ENCODE data around the gene PSAPL1.

Gene PSAPL1

DNA sequence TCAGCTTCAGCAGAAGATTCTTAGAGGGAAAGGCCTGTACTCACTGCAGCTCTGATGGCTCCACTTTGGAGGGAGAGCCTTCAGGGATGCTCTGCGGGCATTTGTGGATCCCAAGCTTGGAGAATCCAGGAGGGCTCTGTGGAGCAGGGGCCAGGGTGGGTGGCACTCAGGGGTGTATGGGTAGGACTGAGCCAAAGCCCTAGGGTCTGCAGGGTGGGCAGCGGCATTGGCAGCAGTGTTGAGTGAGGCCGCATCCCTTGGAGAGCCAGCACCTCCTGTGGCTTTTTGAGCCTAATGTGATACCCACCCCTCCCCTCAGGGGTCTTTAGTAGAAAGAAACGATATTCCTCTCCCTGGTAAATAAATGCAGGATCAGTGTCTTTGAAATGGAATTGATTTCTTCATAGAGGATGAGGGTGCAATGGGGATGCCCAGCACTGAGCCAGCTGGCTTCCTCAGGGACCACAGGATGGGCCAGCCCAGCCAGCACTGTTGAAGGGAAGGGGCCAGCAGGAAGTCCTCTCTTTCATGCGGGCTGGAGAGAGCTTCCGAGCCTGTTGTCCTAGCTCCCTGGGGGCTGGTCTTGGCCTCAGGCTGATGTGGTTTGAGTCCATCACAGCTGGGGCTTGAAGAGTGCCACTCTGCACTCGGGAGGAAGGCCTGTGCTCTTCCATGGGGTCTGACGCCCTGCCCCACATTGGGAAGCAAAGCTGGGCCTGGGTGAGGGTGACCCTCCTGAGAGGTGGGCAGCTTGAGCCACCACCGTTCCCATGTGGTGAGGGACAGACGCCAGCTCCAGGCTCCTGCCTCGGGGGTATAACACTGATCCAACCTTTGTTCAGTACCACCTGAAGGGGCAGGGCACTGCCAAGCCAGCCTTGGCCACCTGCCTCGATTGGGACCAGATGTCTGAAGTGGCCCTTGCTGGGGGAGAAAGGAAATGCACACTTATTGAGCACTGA is 49.5 kb downstream of the PSAPL1 start:
- no peak overlapping the region for H3K4me3 ChIP-seq (ENCODE audit: low read depth, low read length)
- TF ChIP-seq CTCF (IDR thresholded peaks at IDR 0.05; ENCODE audit: low read depth, low read length): no peak

GRCh38 chr4:7384003-7384928 is 50.5 kb downstream of the PSAPL1 start:
- H3K4me3 ChIP-seq (ENCODE audit: low read depth, low read length): no peak overlapping the region
- no peak for TF ChIP-seq CTCF (IDR thresholded peaks at IDR 0.05; ENCODE audit: low read depth, low read length)

- no peak for TF ChIP-seq CTCF (IDR thresholded peaks at IDR 0.05; ENCODE audit: low read depth, low read length)
- H3K4me3 ChIP-seq (ENCODE audit: low read depth, low read length): no peak overlapping the region
Observed at GRCh38 chr4:7383266-7383665, 51.5 kb downstream of the PSAPL1 start.

GRCh38 chr4:7382634-7383014 is 52.1 kb downstream of the PSAPL1 start:
- H3K4me3 ChIP-seq (ENCODE audit: low read depth, low read length): no peak overlapping the region
- no peak for TF ChIP-seq CTCF (IDR thresholded peaks at IDR 0.05; ENCODE audit: low read depth, low read length)

GRCh38 chr4:7381890-7382633 is 52.7 kb downstream of the PSAPL1 start:
- no peak overlapping the region for H3K4me3 ChIP-seq (ENCODE audit: low read depth, low read length)
- TF ChIP-seq CTCF (IDR thresholded peaks at IDR 0.05; ENCODE audit: low read depth, low read length): no peak

- no peak for TF ChIP-seq CTCF (IDR thresholded peaks at IDR 0.05; ENCODE audit: low read depth, low read length)
- no peak overlapping the region for H3K4me3 ChIP-seq (ENCODE audit: low read depth, low read length)
Observed at GRCh38 chr4:7381221-7381889, 53.4 kb downstream of the PSAPL1 start.
